ENCODE data around the gene POLA1. TPM values are rescaled to one million over a fixed set of nuclear protein-coding genes. Genes with fewer than 3 reads are reported as not detected.

The POLA1 gene
- total RNA-seq, 1 donor = 13.8 TPM

GRCh38 chrX:24979081-24979480, 285.4 kb downstream of the POLA1 start:
- H3K4me3 ChIP-seq (ENCODE audit: low read depth, low read length) = no peak overlapping the region
- TF ChIP-seq CTCF (IDR thresholded peaks at IDR 0.05; ENCODE audit: insufficient read depth, low read depth, low read length) = no peak
- DNase-seq (ENCODE audit: low read depth) = no peak

GRCh38 chrX:24981030-24981429, 287.3 kb downstream of the POLA1 start:
- DNase-seq (ENCODE audit: low read depth) = no peak
- no peak overlapping the region for H3K4me3 ChIP-seq (ENCODE audit: low read depth, low read length)
- TF ChIP-seq CTCF (IDR thresholded peaks at IDR 0.05; ENCODE audit: insufficient read depth, low read depth, low read length) = no peak

GRCh38 chrX:24982306-24982965, 288.7 kb downstream of the POLA1 start:
- TF ChIP-seq CTCF (IDR thresholded peaks at IDR 0.05; ENCODE audit: insufficient read depth, low read depth, low read length) = no peak
- DNase-seq (ENCODE audit: low read depth) = no peak
- H3K4me3 ChIP-seq (ENCODE audit: low read depth, low read length) = no peak overlapping the region

- no peak overlapping the region for H3K4me3 ChIP-seq (ENCODE audit: low read depth, low read length)
- no peak for TF ChIP-seq CTCF (IDR thresholded peaks at IDR 0.05; ENCODE audit: insufficient read depth, low read depth, low read length)
- DNase-seq (ENCODE audit: low read depth) = no peak
These were observed 290.2 kb downstream of the POLA1 start for GRCh38 chrX:24983931-24984330.

- no peak for DNase-seq (ENCODE audit: low read depth)
- no peak overlapping the region for H3K4me3 ChIP-seq (ENCODE audit: low read depth, low read length)
- no peak for TF ChIP-seq CTCF (IDR thresholded peaks at IDR 0.05; ENCODE audit: insufficient read depth, low read depth, low read length)
These were observed 291.4 kb downstream of the POLA1 start for GRCh38 chrX:24985120-24985519.

- DNase-seq (ENCODE audit: low read depth) = no peak
- no peak overlapping the region for H3K4me3 ChIP-seq (ENCODE audit: low read depth, low read length)
- no peak for TF ChIP-seq CTCF (IDR thresholded peaks at IDR 0.05; ENCODE audit: insufficient read depth, low read depth, low read length)
These were observed 294.0 kb downstream of the POLA1 start for GRCh38 chrX:24987731-24988130.

- no peak for DNase-seq (ENCODE audit: low read depth)
- no peak overlapping the region for H3K4me3 ChIP-seq (ENCODE audit: low read depth, low read length)
- no peak for TF ChIP-seq CTCF (IDR thresholded peaks at IDR 0.05; ENCODE audit: insufficient read depth, low read depth, low read length)
These were observed 294.6 kb downstream of the POLA1 start for GRCh38 chrX:24988314-24988713.
